Body of pancreas (tissue), 4 donors: Measurements from ENCODE around the gene SLC22A17. TPM values are rescaled to one million over a fixed set of nuclear protein-coding genes. Genes with fewer than 3 reads are reported as not detected.
"Not testable (repeated sequence)": the region's sequence is repeated elsewhere in the genome, so short reads cannot be mapped to it uniquely, and the experiment has no call there.

Experiments
- ATAC-seq: fragments of 150-250 bp; one replicate; pipeline ENCODE4 v1.9.1; 2016
- DNase-seq, 4 donors: peaks; one replicate each; pipeline ENCODE4 v3.0.0-alpha.2; 2019
- H3K27ac ChIP-seq, 4 donors: fragments of 200-600 bp; sonication (generic); 1 replicate in 3 of 4; 2 replicates in 1 of 4; pipeline versions ENCODE4 v1.5.1 to v1.6.1; 2016 to 2019; ENCODE audit warnings: mild to moderate bottlenecking in 1 of 4, mixed read lengths in 1 of 4, moderate library complexity in 1 of 4
- H3K27me3 ChIP-seq, 2 donors: fragments of 200-600 bp; sonication (generic); one replicate each; pipeline ENCODE4 v1.6.0; 2016; ENCODE audit warnings: mild to moderate bottlenecking in 1 of 2
- H3K36me3 ChIP-seq, 2 donors: fragments of 200-600 bp; sonication (generic); replicated peaks in 1 of 2; 2 replicates each; pipeline ENCODE4 v1.5.1; 2016; ENCODE audit warnings: low read depth in 2 of 2; ENCODE audit not compliant: insufficient read depth in 1 of 2
- H3K4me1 ChIP-seq: fragments of 200-600 bp; sonication (generic); one replicate; pipeline ENCODE4 v1.6.0; 2016
- H3K4me3 ChIP-seq, 2 donors: fragments of 200-600 bp; sonication (generic); 1 replicate in 1 of 2; 2 replicates in 1 of 2; pipeline ENCODE4 v1.5.1; 2016 to 2019
- H3K9me3 ChIP-seq, 3 donors: fragments of 200-600 bp; sonication (generic); 1 replicate in 2 of 3; 2 replicates in 1 of 3; pipeline ENCODE4 v1.5.1; 2016
- CTCF ChIP-seq, 7 experiments: fragments of 450-650 bp in 4 of 7; fragments of 200-600 bp in 3 of 7; sonication (generic) in 3 of 7; IDR thresholded peaks; one replicate each; pipeline ENCODE4 v1.5.1; 2016 to 2019; ENCODE audit warnings: antibody characterized with exemption in 7 of 7
- POLR2A ChIP-seq, 3 donors: fragments of 450-650 bp; IDR thresholded peaks; one replicate each; pipeline ENCODE4 v1.6.1; 2016; ENCODE audit warnings: antibody characterized with exemption in 3 of 3, mild to moderate bottlenecking in 2 of 3
- WGBS, 2 donors: methylation state at CpG; one replicate each; pipeline ENCODE4 v1.1.5; 2017; 5-methylcytosine and 5-hydroxymethylcytosine counted together
- intact Hi-C: fragments of 100-400 bp; cut with DNase I; formaldehyde crosslinking; loops from one replicate; pipeline ENCODE4 v1.15.1; 2023
- total RNA-seq, 2 donors: library from RNA; depleted of rRNA; stranded (reverse); fragments of >200 nt; gene quantifications; one replicate each; pipeline ENCODE4 v1.1.0, GENCODE V29; 2016

SLC22A17 gene
- total RNA-seq, 2 donors from 2014 or later, result 20.8 to 36.6 TPM

GRCh38 chr14:23398348-23398747 is 45.7 kb upstream of the SLC22A17 start:
- Histone ChIP-seq H3K4me3 (no peak overlapping the region), H3K9me3 (no peaks in the 10 kb centered on the region), H3K4me1 (no peaks in the 10 kb centered on the region), H3K27me3 (no peaks in the 10 kb centered on the region), H3K27ac (no peak overlapping the region), H3K36me3 (no peaks in the 10 kb centered on the region)
- intact Hi-C loops, result no loop called here
- no peak for DNase-seq
- 56 to 69% methylated on average over 4 of the region's 4 CpGs for WGBS, 2 donors
- no peak for ATAC-seq
- TF ChIP-seq CTCF (IDR thresholded peaks at IDR 0.05), result no peak
- no peak for TF ChIP-seq POLR2A (IDR thresholded peaks at IDR 0.05)

- WGBS, 2 donors, result 90 to 91% methylated on average over 10 of the region's 10 CpGs
- H3K4me1 ChIP-seq, result no peaks in the 10 kb centered on the region
- TF ChIP-seq POLR2A (IDR thresholded peaks at IDR 0.05) (no peak), CTCF (IDR thresholded peaks at IDR 0.05) (no peak)
- no peaks in the 10 kb centered on the region for H3K9me3 ChIP-seq
- no peak overlapping the region for H3K27ac ChIP-seq
- DNase-seq (no peak), ATAC-seq (no peak)
- H3K27me3 ChIP-seq, result no peaks in the 10 kb centered on the region
- H3K36me3 ChIP-seq, result no peaks in the 10 kb centered on the region
- intact Hi-C loops, result no loop called here
- H3K4me3 ChIP-seq, result no peak overlapping the region
Observed at GRCh38 chr14:23396781-23397407, 44.2 kb upstream of the SLC22A17 start.

- TF ChIP-seq CTCF (IDR thresholded peaks at IDR 0.05), result no peak
- no peak for TF ChIP-seq POLR2A (IDR thresholded peaks at IDR 0.05)
- WGBS, 2 donors, result 81 to 92% methylated on average over 9 to 10 of the region's 10 CpGs
- Histone ChIP-seq H3K4me3 (no peak overlapping the region), H3K27me3 (no peaks in the 10 kb centered on the region), H3K27ac (no peak overlapping the region), H3K36me3 (no peaks in the 10 kb centered on the region), H3K4me1 (no peaks in the 10 kb centered on the region), H3K9me3 (no peaks in the 10 kb centered on the region)
- no peak for DNase-seq
- no peak for ATAC-seq
- intact Hi-C loops, result no loop called here
Observed at GRCh38 chr14:23396126-23396525, 43.4 kb upstream of the SLC22A17 start.

GRCh38 chr14:23392613-23393012 is 39.9 kb upstream of the SLC22A17 start:
- intact Hi-C loops, result no loop called here

GRCh38 chr14:23389871-23390270 is 37.2 kb upstream of the SLC22A17 start:
- H3K4me3 ChIP-seq, H3K9me3 ChIP-seq, H3K27me3 ChIP-seq, intact Hi-C loops, DNase-seq, H3K27ac ChIP-seq, ATAC-seq, H3K36me3 ChIP-seq: not testable (repeated sequence)
- WGBS, 2 donors, result 92 to 97% methylated on average over 3 to 5 of the region's 19 CpGs
- H3K4me1 ChIP-seq, result peaks cover 14% of the 10 kb centered on the region

More at GRCh38 chr14:23392613-23393012, 39.9 kb upstream of the SLC22A17 start:
- Histone ChIP-seq H3K27ac (no peak overlapping the region), H3K27me3 (no peaks in the 10 kb centered on the region), H3K4me3 (no peak overlapping the region), H3K36me3 (no peaks in the 10 kb centered on the region), H3K4me1 (no peaks in the 10 kb centered on the region), H3K9me3 (no peaks in the 10 kb centered on the region)
- no peak for TF ChIP-seq CTCF (IDR thresholded peaks at IDR 0.05)
- TF ChIP-seq POLR2A (IDR thresholded peaks at IDR 0.05), result no peak
- DNase-seq (no peak), ATAC-seq (no peak)
- WGBS, 2 donors, result 76 to 78% methylated on average over 7 of the region's 7 CpGs
